HEK293T (cell line): ENCODE measurements around the gene ASPG.

Source experiments
- BHLHE40 ChIP-seq: fragments of 450-650 bp; IDR thresholded peaks from 2 replicates; pipeline ENCODE4 v1.6.1; 2016; ENCODE audit warnings: mild to moderate bottlenecking, moderate library complexity, borderline replicate concordance
- CTBP1 ChIP-seq: fragments of 450-650 bp; IDR thresholded peaks from 2 replicates; pipeline ENCODE4 v1.6.1; 2016; ENCODE audit warnings: borderline replicate concordance
- ELF4 ChIP-seq: fragments of 450-650 bp; IDR thresholded peaks from 2 replicates; pipeline ENCODE4 v1.6.1; 2017; ENCODE audit warnings: antibody characterized with exemption
- FOXA1 ChIP-seq: fragments of 450-650 bp; IDR thresholded peaks from 2 replicates; pipeline ENCODE4 v1.6.1; 2016; ENCODE audit warnings: mild to moderate bottlenecking
- FOXK2 ChIP-seq: fragments of 450-650 bp; IDR thresholded peaks from 2 replicates; pipeline ENCODE4 v1.6.1; 2016; ENCODE audit warnings: mild to moderate bottlenecking
- FOXM1 ChIP-seq: fragments of 450-650 bp; IDR thresholded peaks from 2 replicates; pipeline ENCODE4 v1.6.1; 2017; ENCODE audit warnings: mild to moderate bottlenecking, borderline replicate concordance
- L3MBTL2 ChIP-seq: fragments of 450-650 bp; conservative IDR thresholded peaks from 2 replicates; pipeline ENCODE4 v1.6.1; 2016; ENCODE audit warnings: mild to moderate bottlenecking
- LEF1 ChIP-seq: fragments of 450-650 bp; IDR thresholded peaks from 2 replicates; pipeline ENCODE4 v1.6.1; 2017; ENCODE audit warnings: mild to moderate bottlenecking, borderline replicate concordance
- PKNOX1 ChIP-seq: fragments of 450-650 bp; IDR thresholded peaks from 2 replicates; pipeline ENCODE4 v1.6.1; 2016
- SP1 ChIP-seq: fragments of 450-650 bp; IDR thresholded peaks from 2 replicates; pipeline ENCODE4 v1.6.1; 2017
- SUZ12 ChIP-seq: fragments of 450-650 bp; IDR thresholded peaks from 2 replicates; pipeline ENCODE4 v1.6.1; 2016; ENCODE audit warnings: mild to moderate bottlenecking
- TARDBP ChIP-seq: fragments of 450-650 bp; IDR thresholded peaks from 2 replicates; pipeline ENCODE4 v1.6.1; 2016
- ZNF384 ChIP-seq: fragments of 450-650 bp; IDR thresholded peaks from 2 replicates; pipeline ENCODE4 v1.6.1; 2016

- TF ChIP-seq SUZ12, result no peak
- no peak for TF ChIP-seq BHLHE40
- TF ChIP-seq FOXM1, result no peak
- TF ChIP-seq FOXA1, result no peak
- TF ChIP-seq TARDBP, result no peak
- TF ChIP-seq PKNOX1, result no peak
- TF ChIP-seq SP1, result no peak
- no peak for TF ChIP-seq ELF4
- TF ChIP-seq ZNF384, result no peak
- no peak for TF ChIP-seq CTBP1
- TF ChIP-seq L3MBTL2, result no peak
- no peak for TF ChIP-seq LEF1
- TF ChIP-seq FOXK2, result no peak
Observed at GRCh38 chr14:104138718-104139459, 53.4 kb downstream of the ASPG start.
